Hepatocyte (in vitro differentiated cells): ENCODE data around the gene HLA-F. TPM values are rescaled to one million over a fixed set of nuclear protein-coding genes. Genes with fewer than 3 reads are reported as not detected.

Source experiments
- DNase-seq: peaks from one replicate; pipeline ENCODE4 v3.0.0-alpha.2; 2016; ENCODE audit warnings: low spot score
- H2AFZ ChIP-seq: fragments of 200-600 bp; sonication (generic); 2 replicates; pipeline ENCODE4 v1.6.0; 2016; ENCODE audit warnings: antibody characterized with exemption, mild to moderate bottlenecking
- H3K27ac ChIP-seq: fragments of 200-600 bp; sonication (generic); 2 replicates; pipeline ENCODE4 v1.5.1; 2016; ENCODE audit warnings: mild to moderate bottlenecking
- H3K27me3 ChIP-seq: fragments of 200-600 bp; sonication (generic); 2 replicates; pipeline ENCODE4 v1.6.1; 2016
- H3K36me3 ChIP-seq: fragments of 200-600 bp; sonication (generic); replicated peaks from 2 replicates; pipeline ENCODE4 v1.5.1; 2016; ENCODE audit warnings: low read depth; ENCODE audit not compliant: insufficient read depth
- H3K4me1 ChIP-seq: fragments of 200-600 bp; sonication (generic); 2 replicates; pipeline ENCODE4 v1.5.1; 2016; ENCODE audit warnings: mild to moderate bottlenecking, moderate library complexity; ENCODE audit not compliant: insufficient read depth
- H3K4me2 ChIP-seq: fragments of 200-600 bp; sonication (generic); 2 replicates; pipeline ENCODE4 v1.6.0; 2016
- H3K4me3 ChIP-seq: fragments of 200-600 bp; sonication (generic); 2 replicates; pipeline ENCODE4 v1.5.1; 2016; ENCODE audit warnings: mild to moderate bottlenecking
- H3K79me2 ChIP-seq: fragments of 200-600 bp; sonication (generic); 2 replicates; pipeline ENCODE4 v1.6.0; 2017; ENCODE audit warnings: mild to moderate bottlenecking
- H3K9me2 ChIP-seq: fragments of 200-600 bp; sonication (generic); replicated peaks from 2 replicates; pipeline ENCODE4 v1.6.0; 2017; ENCODE audit warnings: mild to moderate bottlenecking; ENCODE audit not compliant: insufficient read depth
- H3K9me3 ChIP-seq: fragments of 200-600 bp; sonication (generic); 2 replicates; pipeline ENCODE4 v1.5.1; 2016; ENCODE audit warnings: low read depth, mild to moderate bottlenecking
- H4K20me1 ChIP-seq: fragments of 200-600 bp; sonication (generic); 2 replicates; pipeline ENCODE4 v1.6.0; 2016; ENCODE audit warnings: mild to moderate bottlenecking; ENCODE audit not compliant: insufficient read depth, poor library complexity, severe bottlenecking
- CTCF ChIP-seq: fragments of 200-600 bp; sonication (generic); IDR thresholded peaks from 2 replicates; pipeline ENCODE4 v1.5.1; 2016; ENCODE audit warnings: antibody characterized with exemption, mild to moderate bottlenecking; ENCODE audit not compliant: poor library complexity
- EZH2 ChIP-seq: fragments of 200-600 bp; sonication (generic); IDR thresholded peaks from 2 replicates; pipeline ENCODE4 v1.6.1; 2016; ENCODE audit warnings: antibody characterized with exemption, mild to moderate bottlenecking, borderline replicate concordance
- EZH2phosphoT487 ChIP-seq: fragments of 200-600 bp; sonication (generic); IDR thresholded peaks from one replicate; pipeline ENCODE4 v1.6.1; 2018; ENCODE audit warnings: antibody characterized with exemption, mild to moderate bottlenecking, low read depth, moderate library complexity; ENCODE audit not compliant: unreplicated experiment, severe bottlenecking
- WGBS: methylation state at CpG from one replicate; pipeline ENCODE4 v1.1.6; 2016; ENCODE audit warnings: low lambda C conversion rate; ENCODE audit errors: missing lambda C conversion rate; 5-methylcytosine and 5-hydroxymethylcytosine counted together
- polyA plus RNA-seq: library from polyadenylated mRNA; unstranded; fragments of >200 nt; fragmentation: Nextera tagmentation; extraction: Ambion mirVana; gene quantifications from 2 replicates; pipeline ENCODE4 v1.2.1, GENCODE V29; 2016
- total RNA-seq: library from RNA; depleted of rRNA; stranded (reverse); fragments of >200 nt; gene quantifications from 2 replicates; pipeline ENCODE4 v1.2.3, GENCODE V29; 2014

HLA-F gene
- total and polyA plus RNA-seq, 2 experiments from 2014 or later, result 7.6 to 8.8 TPM

- Histone ChIP-seq H3K27me3 (peaks cover 11% of the 10 kb centered on the region), H3K9me2 (no peaks in the 10 kb centered on the region), H3K27ac (no peak overlapping the region), H3K79me2 (no peaks in the 10 kb centered on the region), H3K4me3 (no peak overlapping the region), H3K9me3 (no peaks in the 10 kb centered on the region), H3K36me3 (no peaks in the 10 kb centered on the region), H4K20me1 (no peaks in the 10 kb centered on the region), H3K4me2 (no peak overlapping the region), H3K4me1 (no peaks in the 10 kb centered on the region), H2AFZ (no peak overlapping the region)
- WGBS, result 65% methylated on average over 7 of the region's 7 CpGs
- DNase-seq, result no peak
- TF ChIP-seq CTCF (no peak), EZH2phosphoT487 (no peak), EZH2 (no peak)
Observed at GRCh38 chr6:29730575-29731126, 7.4 kb downstream of the HLA-F start.

DNA sequence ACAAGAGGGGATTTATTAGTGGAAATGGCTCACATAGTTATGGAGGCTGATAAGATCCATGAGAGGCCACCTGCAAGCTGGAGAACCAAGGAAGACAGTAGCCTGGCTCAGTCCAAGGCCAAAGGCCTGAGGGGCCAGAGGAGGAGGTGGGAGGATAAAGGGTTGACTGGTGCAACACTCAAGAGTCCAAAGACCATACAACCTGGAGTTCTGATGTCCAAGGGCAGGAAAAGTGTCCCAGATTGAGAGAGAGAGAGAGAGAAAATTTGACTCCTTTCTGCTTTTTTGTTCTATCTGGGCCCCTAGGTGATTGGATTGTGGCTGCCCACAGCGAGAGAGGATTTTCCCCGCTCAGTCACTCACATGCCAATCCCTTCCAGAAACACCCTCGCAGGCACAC is 8.0 kb downstream of the HLA-F start:
- Histone ChIP-seq H3K27me3 (peaks cover 6% of the 10 kb centered on the region), H3K4me3 (no peak overlapping the region), H3K36me3 (no peaks in the 10 kb centered on the region), H3K27ac (no peak overlapping the region), H3K79me2 (no peaks in the 10 kb centered on the region), H3K4me2 (no peak overlapping the region), H4K20me1 (no peaks in the 10 kb centered on the region), H3K4me1 (no peaks in the 10 kb centered on the region), H2AFZ (no peak overlapping the region), H3K9me2 (no peaks in the 10 kb centered on the region), H3K9me3 (no peaks in the 10 kb centered on the region)
- no peak for DNase-seq
- WGBS, result 63% methylated on average over 3 of the region's 3 CpGs
- TF ChIP-seq EZH2phosphoT487 (no peak), CTCF (no peak), EZH2 (no peak)

- no peaks in the 10 kb centered on the region for H3K79me2 ChIP-seq
- no peaks in the 10 kb centered on the region for H3K4me1 ChIP-seq
- no peak for TF ChIP-seq CTCF
- TF ChIP-seq EZH2phosphoT487, result no peak
- TF ChIP-seq EZH2, result no peak
- H3K9me3 ChIP-seq, result no peaks in the 10 kb centered on the region
- DNase-seq, result no peak
- H3K27me3 ChIP-seq, result peaks cover 6% of the 10 kb centered on the region
- no peak overlapping the region for H3K4me2 ChIP-seq
- no peaks in the 10 kb centered on the region for H4K20me1 ChIP-seq
- no peak overlapping the region for H3K4me3 ChIP-seq
- no peaks in the 10 kb centered on the region for H3K36me3 ChIP-seq
- H2AFZ ChIP-seq, result no peak overlapping the region
- H3K9me2 ChIP-seq, result no peaks in the 10 kb centered on the region
- no peak overlapping the region for H3K27ac ChIP-seq
- WGBS, result 73% methylated on average over 7 of the region's 7 CpGs
Observed at GRCh38 chr6:29733057-29733456, 9.8 kb downstream of the HLA-F start.
